Measurements from ENCODE around the gene GATAD1.

The GATAD1 gene

DNA sequence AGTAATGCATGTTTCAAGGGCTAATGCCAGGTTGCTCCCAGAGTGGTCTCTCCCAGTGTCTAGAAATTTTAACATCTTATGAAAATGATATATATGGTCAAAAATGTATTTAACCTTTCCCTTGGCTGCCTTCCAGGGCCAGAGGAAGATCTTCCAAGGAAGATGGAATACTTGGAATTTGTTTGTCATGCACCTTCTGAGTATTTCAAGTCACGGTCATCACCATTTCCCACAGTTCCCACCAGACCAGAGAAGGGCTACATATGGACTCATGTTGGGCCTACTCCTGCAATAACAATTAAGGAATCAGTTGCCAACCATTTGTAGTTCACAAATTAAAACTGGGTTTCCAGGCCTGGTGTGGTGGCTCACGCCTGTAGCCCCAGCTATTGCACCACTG lies 9.0 kb downstream of the GATAD1 start:
- no peaks in the 10 kb centered on the region; the same call in 1 of the 2 replicates for H3K36me3 ChIP-seq (ENCODE audit: insufficient read depth)

DNA sequence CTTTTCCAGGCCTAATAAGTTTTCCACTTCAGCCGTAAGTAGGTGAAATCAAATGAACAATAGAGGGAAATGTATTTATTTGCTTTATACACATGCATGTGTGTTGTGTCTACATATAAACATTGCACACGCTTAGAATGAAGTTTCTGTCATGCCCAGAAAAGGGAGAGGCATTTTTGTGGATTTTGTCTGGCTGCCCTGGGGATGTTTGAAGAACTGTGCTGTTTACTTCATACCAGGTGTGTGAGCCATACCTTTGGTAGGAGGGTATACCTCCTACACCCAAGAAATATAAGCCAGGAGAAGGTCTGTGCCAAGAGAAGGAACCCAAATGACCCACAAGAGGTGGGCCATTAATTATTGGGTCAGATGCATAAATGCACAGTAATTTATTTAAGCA lies 12.8 kb downstream of the GATAD1 start:
- no peak overlapping the region for H2AFZ ChIP-seq (ENCODE audit: low read depth)
- no peaks in the 10 kb centered on the region for H3K4me1 ChIP-seq (ENCODE audit: low read depth, poor library complexity, severe bottlenecking)
- TF ChIP-seq, protein P1, sequence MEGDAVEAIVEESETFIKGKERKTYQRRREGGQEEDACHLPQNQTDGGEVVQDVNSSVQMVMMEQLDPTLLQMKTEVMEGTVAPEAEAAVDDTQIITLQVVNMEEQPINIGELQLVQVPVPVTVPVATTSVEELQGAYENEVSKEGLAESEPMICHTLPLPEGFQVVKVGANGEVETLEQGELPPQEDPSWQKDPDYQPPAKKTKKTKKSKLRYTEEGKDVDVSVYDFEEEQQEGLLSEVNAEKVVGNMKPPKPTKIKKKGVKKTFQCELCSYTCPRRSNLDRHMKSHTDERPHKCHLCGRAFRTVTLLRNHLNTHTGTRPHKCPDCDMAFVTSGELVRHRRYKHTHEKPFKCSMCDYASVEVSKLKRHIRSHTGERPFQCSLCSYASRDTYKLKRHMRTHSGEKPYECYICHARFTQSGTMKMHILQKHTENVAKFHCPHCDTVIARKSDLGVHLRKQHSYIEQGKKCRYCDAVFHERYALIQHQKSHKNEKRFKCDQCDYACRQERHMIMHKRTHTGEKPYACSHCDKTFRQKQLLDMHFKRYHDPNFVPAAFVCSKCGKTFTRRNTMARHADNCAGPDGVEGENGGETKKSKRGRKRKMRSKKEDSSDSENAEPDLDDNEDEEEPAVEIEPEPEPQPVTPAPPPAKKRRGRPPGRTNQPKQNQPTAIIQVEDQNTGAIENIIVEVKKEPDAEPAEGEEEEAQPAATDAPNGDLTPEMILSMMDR (conservative IDR thresholded peaks at IDR 0.05; ENCODE audit: low read depth, low read length) = no peak
- H3K36me3 ChIP-seq (ENCODE audit: insufficient read depth) = no peaks in the 10 kb centered on the region; the same call in 1 of the 2 replicates
- H3K9ac ChIP-seq = no peak overlapping the region
- H3K79me2 ChIP-seq (ENCODE audit: insufficient read depth, low read depth) = no peaks in the 10 kb centered on the region
- no peak overlapping the region for H3K4me2 ChIP-seq
- no peaks in the 10 kb centered on the region for H3K27me3 ChIP-seq (ENCODE audit: insufficient read depth, low read depth)
- no peak overlapping the region for H3K4me3 ChIP-seq (IDR thresholded peaks at IDR 0.05; ENCODE audit: insufficient read depth, low read depth, low read length)
- no peak overlapping the region for H3K27ac ChIP-seq
- no peaks in the 10 kb centered on the region for H4K20me1 ChIP-seq (ENCODE audit: insufficient read depth)

More for the DNA sequence above, 9.0 kb downstream of the GATAD1 start:
- Histone ChIP-seq H2AFZ (ENCODE audit: low read depth) (no peak overlapping the region), H3K79me2 (ENCODE audit: insufficient read depth, low read depth) (no peaks in the 10 kb centered on the region), H3K4me3 (IDR thresholded peaks at IDR 0.05; ENCODE audit: insufficient read depth, low read depth, low read length) (no peak overlapping the region), H3K27me3 (ENCODE audit: insufficient read depth, low read depth) (no peaks in the 10 kb centered on the region), H3K9ac (no peak overlapping the region), H3K4me2 (no peak overlapping the region), H3K4me1 (ENCODE audit: low read depth, poor library complexity, severe bottlenecking) (no peaks in the 10 kb centered on the region), H3K27ac (no peak overlapping the region), H4K20me1 (ENCODE audit: insufficient read depth) (no peaks in the 10 kb centered on the region)
- TF ChIP-seq, protein P1 (conservative IDR thresholded peaks at IDR 0.05; ENCODE audit: low read depth, low read length) = no peak

DNA sequence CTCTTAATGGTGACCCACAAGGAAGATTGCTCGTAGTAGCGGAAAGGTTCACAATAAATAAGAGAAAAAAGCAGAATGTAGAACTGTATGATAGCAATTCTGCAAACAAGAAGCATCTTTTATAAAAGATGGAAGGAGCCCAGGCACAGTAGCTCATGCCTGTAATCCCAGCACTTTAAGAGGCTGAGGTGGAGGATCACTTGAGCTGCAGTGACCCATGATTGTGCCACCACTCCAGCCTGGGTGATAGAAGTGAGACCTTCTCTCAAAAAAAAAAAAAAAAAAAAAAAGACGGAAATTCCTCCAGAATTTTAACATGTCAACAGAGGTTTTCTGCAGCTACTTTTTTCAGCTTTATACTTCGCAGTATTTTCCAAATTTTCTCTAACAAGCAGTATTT lies 13.2 kb downstream of the GATAD1 start:
- Histone ChIP-seq H3K79me2 (ENCODE audit: insufficient read depth, low read depth) (no peaks in the 10 kb centered on the region), H3K36me3 (ENCODE audit: insufficient read depth) (no peaks in the 10 kb centered on the region; the same call in 1 of the 2 replicates), H3K4me1 (ENCODE audit: low read depth, poor library complexity, severe bottlenecking) (no peaks in the 10 kb centered on the region), H3K4me2 (no peak overlapping the region), H3K9ac (no peak overlapping the region), H3K4me3 (IDR thresholded peaks at IDR 0.05; ENCODE audit: insufficient read depth, low read depth, low read length) (no peak overlapping the region), H3K27ac (no peak overlapping the region), H3K27me3 (ENCODE audit: insufficient read depth, low read depth) (no peaks in the 10 kb centered on the region), H2AFZ (ENCODE audit: low read depth) (no peak overlapping the region), H4K20me1 (ENCODE audit: insufficient read depth) (no peaks in the 10 kb centered on the region)
- TF ChIP-seq, protein P1 (conservative IDR thresholded peaks at IDR 0.05; ENCODE audit: low read depth, low read length) = no peak

DNA sequence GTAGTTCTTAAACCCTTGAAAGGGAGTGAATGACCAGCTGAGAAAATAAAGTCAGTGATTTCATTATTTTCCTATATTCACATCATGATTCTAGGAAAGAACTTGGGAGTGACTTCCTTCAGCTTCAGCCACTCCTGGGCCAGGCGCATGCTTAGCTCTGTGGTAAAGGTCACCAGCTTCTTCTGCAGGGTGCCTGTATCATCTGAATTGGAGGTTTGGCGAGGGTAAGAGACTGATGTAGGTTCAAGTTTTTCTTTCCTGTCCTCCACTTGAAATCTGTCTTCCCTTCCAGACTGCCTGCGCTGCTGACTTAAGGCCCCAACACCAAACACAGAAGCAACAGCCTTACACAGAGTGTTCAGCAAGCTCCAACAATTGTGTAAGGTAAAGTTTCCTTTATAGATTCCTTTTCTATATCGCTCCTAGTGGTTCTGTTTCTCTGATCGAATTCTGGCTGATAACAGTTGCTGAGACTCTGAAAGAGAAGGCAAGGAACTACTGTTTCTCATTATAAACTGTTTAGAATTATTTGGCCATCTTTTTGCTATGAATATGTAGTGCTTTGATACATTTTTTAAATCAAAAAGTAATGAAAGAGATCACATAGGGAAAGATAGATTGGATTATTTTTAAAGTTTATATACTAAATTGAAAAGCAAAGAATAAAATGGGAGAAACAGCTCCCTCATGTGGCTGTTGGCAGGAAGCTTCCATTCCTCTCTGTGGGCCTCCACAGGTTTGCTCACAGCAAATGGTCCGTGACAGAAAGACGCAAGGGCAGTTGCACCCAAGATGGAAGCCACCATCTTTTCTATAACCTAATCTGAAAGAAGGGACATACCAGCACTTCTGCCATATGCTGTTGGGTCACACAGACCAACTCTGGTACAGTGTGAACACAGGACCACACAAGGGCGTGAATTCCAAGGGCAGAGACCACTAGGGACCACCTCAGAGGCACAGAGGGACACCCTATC lies 14.0 kb downstream of the GATAD1 start:
- TF ChIP-seq, protein P1 (conservative IDR thresholded peaks at IDR 0.05; ENCODE audit: low read depth, low read length) = peak; percentile 97
- Histone ChIP-seq H3K36me3 (ENCODE audit: insufficient read depth) (no peaks in the 10 kb centered on the region; the same call in 1 of the 2 replicates), H3K4me3 (IDR thresholded peaks at IDR 0.05; ENCODE audit: insufficient read depth, low read depth, low read length) (no peak overlapping the region), H2AFZ (ENCODE audit: low read depth) (peak overlapping the region; percentile 49; the same call in 1 of the 2 replicates), H3K4me1 (ENCODE audit: low read depth, poor library complexity, severe bottlenecking) (no peaks in the 10 kb centered on the region), H3K9ac (no peak overlapping the region), H3K79me2 (ENCODE audit: insufficient read depth, low read depth) (no peaks in the 10 kb centered on the region), H3K27me3 (ENCODE audit: insufficient read depth, low read depth) (no peaks in the 10 kb centered on the region), H3K4me2 (0 out of 2 replicates have a peak overlapping the region, but pooled peaks have one; percentile 14), H4K20me1 (ENCODE audit: insufficient read depth) (no peaks in the 10 kb centered on the region), H3K27ac (no peak overlapping the region)

Data from KMS-11 (cell line).